Loucy (cell line): ENCODE results near the gene SHC3.

ENCODE experiments used
- H2AFZ ChIP-seq: fragments of 200-600 bp; sonication (generic); 2 replicates; pipeline ENCODE4 v1.6.0; 2016; ENCODE audit warnings: antibody characterized with exemption, mild to moderate bottlenecking, low read length, moderate library complexity
- H3F3A ChIP-seq: fragments of 200-600 bp; 2 replicates; pipeline ENCODE4 v1.6.0; 2016; ENCODE audit warnings: antibody characterized with exemption, low read depth, mild to moderate bottlenecking
- H3K27me3 ChIP-seq: fragments of 200-600 bp; sonication (generic); 2 replicates; pipeline ENCODE4 v1.6.1; 2014; ENCODE audit warnings: low read length, mild to moderate bottlenecking; ENCODE audit not compliant: insufficient read depth, poor library complexity, severe bottlenecking
- H3K36me3 ChIP-seq: fragments of 200-600 bp; sonication (generic); 2 replicates; pipeline ENCODE4 v1.6.1; 2016; ENCODE audit warnings: low read length; ENCODE audit not compliant: insufficient read depth
- H3K4me1 ChIP-seq: fragments of 200-600 bp; sonication (generic); 2 replicates; pipeline ENCODE4 v1.5.1; 2014; ENCODE audit warnings: low read length, mild to moderate bottlenecking; ENCODE audit not compliant: insufficient read depth, poor library complexity, severe bottlenecking
- H3K4me2 ChIP-seq: fragments of 200-600 bp; sonication (generic); 2 replicates; pipeline ENCODE4 v1.6.0; 2014; ENCODE audit warnings: antibody characterized with exemption, low read length, low read depth, mild to moderate bottlenecking; ENCODE audit not compliant: poor library complexity, severe bottlenecking
- H3K4me3 ChIP-seq: fragments of 200-600 bp; sonication (generic); 2 replicates; pipeline ENCODE4 v1.5.1; 2014; ENCODE audit warnings: low read length, mild to moderate bottlenecking, mixed read lengths; ENCODE audit not compliant: poor library complexity, severe bottlenecking
- H3K79me2 ChIP-seq: fragments of 200-600 bp; sonication (generic); 2 replicates; pipeline ENCODE4 v1.6.1; 2014; ENCODE audit warnings: low read length; ENCODE audit not compliant: insufficient read depth
- H3K9ac ChIP-seq: fragments of 200-600 bp; sonication (generic); 2 replicates; pipeline ENCODE4 v1.6.0; 2014; ENCODE audit warnings: mild to moderate bottlenecking, low read depth, low read length, moderate library complexity; ENCODE audit not compliant: poor library complexity, severe bottlenecking
- H3K9me2 ChIP-seq: fragments of 200-600 bp; sonication (generic); replicated peaks from 2 replicates; pipeline ENCODE4 v1.6.1; 2016; ENCODE audit warnings: low read depth, low read length, mixed read lengths
- H3K9me3 ChIP-seq: fragments of 200-600 bp; sonication (generic); 2 replicates; pipeline ENCODE4 v1.6.1; 2014; ENCODE audit warnings: mild to moderate bottlenecking, antibody characterized with exemption, low read length, low read depth; ENCODE audit not compliant: insufficient read depth
- H4K20me1 ChIP-seq: fragments of 200-600 bp; sonication (generic); 2 replicates; pipeline ENCODE4 v1.6.0; 2014; ENCODE audit warnings: antibody characterized with exemption, low read length, mild to moderate bottlenecking; ENCODE audit not compliant: insufficient read depth, poor library complexity, severe bottlenecking
- CTCF ChIP-seq: fragments of 200-600 bp; sonication (generic); conservative IDR thresholded peaks from 2 replicates; pipeline ENCODE4 v1.5.1; 2014; ENCODE audit warnings: mild to moderate bottlenecking, antibody characterized with exemption, low read length
- EZH2phosphoT487 ChIP-seq: fragments of 200-600 bp; IDR thresholded peaks from 2 replicates; pipeline ENCODE4 v1.6.1; 2018; ENCODE audit warnings: antibody characterized with exemption, mild to moderate bottlenecking, moderate library complexity, borderline replicate concordance

SHC3 gene

GRCh38 chr9:89114741-89115140 lies 63.9 kb downstream of the SHC3 start:
- Histone ChIP-seq H3K4me1 (no peaks in the 10 kb centered on the region), H2AFZ (no peak overlapping the region), H3K4me3 (no peak overlapping the region), H3K9me2 (no peaks in the 10 kb centered on the region), H3K27me3 (no peaks in the 10 kb centered on the region), H3K9ac (no peak overlapping the region), H3K4me2 (no peak overlapping the region), H4K20me1 (no peaks in the 10 kb centered on the region), H3K9me3 (no peaks in the 10 kb centered on the region), H3K79me2 (no peaks in the 10 kb centered on the region), H3F3A (no peaks in the 10 kb centered on the region), H3K36me3 (no peaks in the 10 kb centered on the region)
- no peak for TF ChIP-seq EZH2phosphoT487
- TF ChIP-seq CTCF: no peak

- TF ChIP-seq CTCF (no peak), EZH2phosphoT487 (no peak)
- no peaks in the 10 kb centered on the region for H3K9me2 ChIP-seq
- H3K9me3 ChIP-seq: no peaks in the 10 kb centered on the region
- H3K4me3 ChIP-seq: no peak overlapping the region
- no peaks in the 10 kb centered on the region for H3K79me2 ChIP-seq
- H3K4me2 ChIP-seq: no peak overlapping the region
- no peaks in the 10 kb centered on the region for H3K27me3 ChIP-seq
- H3K4me1 ChIP-seq: no peaks in the 10 kb centered on the region
- H3K36me3 ChIP-seq: no peaks in the 10 kb centered on the region
- H4K20me1 ChIP-seq: no peaks in the 10 kb centered on the region
- H2AFZ ChIP-seq: no peak overlapping the region
- H3F3A ChIP-seq: no peaks in the 10 kb centered on the region
- H3K9ac ChIP-seq: no peak overlapping the region
Observed at GRCh38 chr9:89113851-89114250, 64.8 kb downstream of the SHC3 start.

- TF ChIP-seq EZH2phosphoT487: no peak
- no peak for TF ChIP-seq CTCF
- H3F3A ChIP-seq: no peaks in the 10 kb centered on the region
Observed at GRCh38 chr9:89112243-89112642, 66.4 kb downstream of the SHC3 start.

More at GRCh38 chr9:89112243-89112642, 66.4 kb downstream of the SHC3 start:
- Histone ChIP-seq H3K9me2 (no peaks in the 10 kb centered on the region), H3K4me2 (no peak overlapping the region), H3K4me3 (no peak overlapping the region), H3K4me1 (no peaks in the 10 kb centered on the region), H3K9me3 (no peaks in the 10 kb centered on the region), H2AFZ (no peak overlapping the region), H3K36me3 (no peaks in the 10 kb centered on the region), H4K20me1 (no peaks in the 10 kb centered on the region), H3K79me2 (no peaks in the 10 kb centered on the region), H3K27me3 (no peaks in the 10 kb centered on the region), H3K9ac (no peak overlapping the region)
